T-helper 17 cell (primary cell): ENCODE results near the gene PTPN2. TPM values are rescaled to one million over a fixed set of nuclear protein-coding genes. Genes with fewer than 3 reads are reported as not detected.
"Not testable (repeated sequence)": the region's sequence is repeated elsewhere in the genome, so short reads cannot be mapped to it uniquely, and the experiment has no call there.

Source experiments
- ATAC-seq: fragments of 150-1000 bp; cut with Tn5 transposase; 2 replicates; pipeline ENCODE4 v1.10.0; 2021; ENCODE audit warnings: mild to moderate bottlenecking, moderate library complexity
- DNase-seq, 3 donors: peaks; one replicate each; pipeline versions ENCODE4 v3.0.0 to v3.0.0-alpha.2; 2020 to 2021
- H3K9me3 ChIP-seq: one replicate; pipeline ENCODE4 v1.7.0; 2013; ENCODE audit warnings: low read length, mild to moderate bottlenecking; ENCODE audit not compliant: control insufficient read depth, poor library complexity, severe bottlenecking
- H3K27ac Mint-ChIP-seq: one replicate; pipeline ENCODE4 v1.8.0; 2022; ENCODE audit warnings: mild to moderate bottlenecking, moderate library complexity, mixed read lengths
- H3K27me3 Mint-ChIP-seq: one replicate; pipeline ENCODE4 v1.8.0; 2022; ENCODE audit warnings: mixed read lengths
- H3K36me3 Mint-ChIP-seq: one replicate; pipeline ENCODE4 v1.8.0; 2022; ENCODE audit warnings: low read depth, mixed read lengths
- H3K4me1 Mint-ChIP-seq: one replicate; pipeline ENCODE4 v1.8.0; 2022; ENCODE audit warnings: mild to moderate bottlenecking, mixed read lengths
- H3K4me3 Mint-ChIP-seq: one replicate; pipeline ENCODE4 v1.8.0; 2022; ENCODE audit warnings: mild to moderate bottlenecking, moderate library complexity, mixed read lengths
- total RNA-seq, 4 donors: library from RNA in 2 of 4; stranded (reverse) in 2 of 4; gene quantifications; one replicate each; pipeline ENCODE4 v1.2.3 and lab custom pipeline; 2022 to 2026

Gene PTPN2
- total RNA-seq, 2 donors from 2014 or later, result 72.8 to 74.8 TPM

DNA sequence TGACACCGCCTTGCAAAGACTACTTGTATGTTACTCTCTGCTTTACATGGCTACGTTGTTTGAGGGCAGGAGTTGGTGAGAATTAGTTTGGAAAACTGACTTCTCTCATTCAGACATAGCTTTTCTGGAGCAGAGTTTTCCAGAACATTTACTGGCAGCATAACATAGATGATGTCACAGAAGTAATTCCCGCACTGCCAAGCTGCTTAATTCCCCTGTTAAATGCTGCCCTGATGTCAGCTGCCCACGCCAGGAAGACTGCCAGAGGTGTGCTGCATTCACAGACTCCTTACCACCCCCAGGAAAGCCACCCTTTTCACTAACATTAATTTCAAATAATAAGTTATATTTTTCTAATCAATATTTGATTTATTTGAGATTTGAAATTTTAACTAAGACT lies 24.7 kb upstream of the PTPN2 start:
- H3K27ac Mint-ChIP-seq, result no peak overlapping the region
- no peaks in the 10 kb centered on the region for H3K27me3 Mint-ChIP-seq
- H3K4me1 Mint-ChIP-seq, result peaks cover 6% of the 10 kb centered on the region
- no peak for ATAC-seq
- H3K9me3 ChIP-seq, result peaks cover 5% of the 10 kb centered on the region
- DNase-seq, result no peak
- H3K36me3 Mint-ChIP-seq, result no peaks in the 10 kb centered on the region
- H3K4me3 Mint-ChIP-seq, result no peak overlapping the region

DNA sequence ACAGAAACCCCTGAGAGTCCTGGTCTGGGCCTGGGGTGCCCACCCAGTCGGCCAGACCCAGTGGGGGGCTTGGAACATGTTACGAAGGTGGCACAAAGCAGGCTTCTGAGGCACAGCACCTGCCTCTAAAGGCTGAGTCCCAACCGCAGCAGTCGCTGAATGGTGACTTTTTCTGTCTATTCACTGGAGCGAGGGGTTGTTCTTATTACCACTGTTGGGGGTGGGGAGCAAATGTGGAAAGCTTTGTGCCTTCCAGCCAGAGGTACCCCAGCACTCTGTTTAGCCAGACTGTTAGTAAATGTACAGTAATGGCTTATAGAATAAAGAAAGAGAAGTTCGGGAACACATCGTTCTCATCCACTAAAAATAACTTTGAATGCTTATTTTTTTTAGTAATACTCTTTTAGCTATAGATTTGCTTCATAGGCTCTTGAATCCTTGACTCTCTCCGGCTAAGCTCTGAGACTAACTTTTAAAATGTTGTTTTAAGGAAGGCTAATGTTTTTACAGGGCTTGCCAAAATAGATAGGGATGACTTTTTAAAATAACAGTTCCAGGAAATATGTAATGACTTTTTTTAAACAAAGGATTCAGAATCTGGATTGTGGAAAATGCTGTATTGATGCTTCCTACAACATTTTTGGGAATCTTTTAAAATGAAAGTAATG lies 23.4 kb upstream of the PTPN2 start:
- Mint-ChIP-seq H3K27me3 (no peaks in the 10 kb centered on the region), H3K36me3 (no peaks in the 10 kb centered on the region), H3K4me1 (peaks cover 6% of the 10 kb centered on the region), H3K27ac (no peak overlapping the region), H3K4me3 (no peak overlapping the region)
- DNase-seq, result no peak
- no peak for ATAC-seq
- H3K9me3 ChIP-seq, result no peaks in the 10 kb centered on the region

DNA sequence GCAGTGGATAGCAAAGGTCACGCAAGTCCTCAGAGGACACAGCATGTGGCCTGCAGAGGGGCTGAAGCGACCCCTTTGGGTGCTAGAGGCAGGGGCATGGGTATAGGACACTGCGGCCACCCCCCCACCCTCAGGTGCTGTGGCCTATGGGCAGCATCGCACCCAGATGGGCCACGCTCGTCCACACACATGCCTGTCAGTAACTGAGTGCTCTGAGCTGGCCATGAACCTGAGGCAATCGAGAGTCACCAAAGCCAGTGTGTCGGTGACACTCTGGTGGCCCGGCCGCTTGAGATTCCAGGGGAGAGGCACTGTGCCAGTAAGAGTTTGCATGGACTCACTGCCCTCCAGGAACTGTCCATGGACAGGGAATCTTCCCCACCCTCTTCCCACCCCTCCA lies 22.7 kb upstream of the PTPN2 start:
- Mint-ChIP-seq H3K36me3 (no peaks in the 10 kb centered on the region), H3K27me3 (no peaks in the 10 kb centered on the region), H3K27ac (no peak overlapping the region), H3K4me1 (peaks cover 6% of the 10 kb centered on the region), H3K4me3 (no peak overlapping the region)
- no peak for ATAC-seq
- DNase-seq, result no peak
- no peaks in the 10 kb centered on the region for H3K9me3 ChIP-seq

DNA sequence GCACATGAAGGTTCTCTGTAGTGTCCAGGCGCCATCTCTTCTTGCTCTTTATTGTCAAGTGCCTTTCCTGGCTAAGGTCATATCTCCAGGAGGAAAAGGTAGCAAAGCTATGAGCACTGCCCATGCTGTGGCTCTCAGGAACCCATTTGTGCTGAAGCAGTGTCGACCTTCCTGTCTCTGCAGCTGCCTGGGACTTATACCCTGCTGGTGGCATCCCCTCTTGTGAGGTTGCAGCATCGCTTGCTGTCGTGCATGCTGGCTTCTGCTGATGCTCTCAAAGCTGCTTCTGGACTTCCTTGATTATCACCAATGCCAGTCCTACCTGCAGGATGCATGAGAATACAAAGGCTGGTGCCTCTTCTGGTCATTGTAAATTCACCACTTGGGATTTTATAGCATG lies 22.1 kb upstream of the PTPN2 start:
- DNase-seq, result no peak
- Mint-ChIP-seq H3K27me3 (no peaks in the 10 kb centered on the region), H3K36me3 (no peaks in the 10 kb centered on the region), H3K27ac (no peak overlapping the region), H3K4me1 (peaks cover 6% of the 10 kb centered on the region), H3K4me3 (no peak overlapping the region)
- no peak for ATAC-seq
- no peaks in the 10 kb centered on the region for H3K9me3 ChIP-seq

DNA sequence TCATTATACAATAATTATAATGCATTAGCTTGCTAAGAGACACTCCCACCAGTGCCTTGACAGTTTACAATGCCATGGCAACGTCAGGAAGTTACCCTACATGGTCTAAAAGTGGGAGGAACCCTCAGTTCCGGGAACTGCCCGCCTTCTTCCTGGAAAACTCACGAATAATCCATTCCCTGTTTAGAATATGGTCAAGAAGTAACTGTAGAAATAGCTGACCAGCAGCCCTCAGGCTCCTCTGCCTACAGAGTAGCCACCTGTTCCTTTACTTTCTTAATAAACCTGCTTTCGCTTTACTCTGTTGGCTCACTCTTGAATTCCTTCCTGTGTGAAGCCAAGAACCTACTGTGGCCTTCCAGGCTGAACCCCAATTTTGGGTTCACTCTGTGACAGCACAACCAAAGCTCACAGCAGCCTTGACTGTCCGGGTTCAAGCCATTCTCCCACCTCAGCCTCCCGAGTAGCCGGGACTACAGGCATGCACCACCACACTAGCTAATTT lies 20.0 kb upstream of the PTPN2 start:
- Mint-ChIP-seq H3K36me3 (no peaks in the 10 kb centered on the region), H3K4me3 (peak overlapping the region; percentile 77), H3K27ac (peak overlapping the region; percentile 70), H3K27me3 (no peaks in the 10 kb centered on the region), H3K4me1 (peaks cover 4% of the 10 kb centered on the region)
- no peak for DNase-seq
- H3K9me3 ChIP-seq, result no peaks in the 10 kb centered on the region
- peak; percentile 55 for ATAC-seq

DNA sequence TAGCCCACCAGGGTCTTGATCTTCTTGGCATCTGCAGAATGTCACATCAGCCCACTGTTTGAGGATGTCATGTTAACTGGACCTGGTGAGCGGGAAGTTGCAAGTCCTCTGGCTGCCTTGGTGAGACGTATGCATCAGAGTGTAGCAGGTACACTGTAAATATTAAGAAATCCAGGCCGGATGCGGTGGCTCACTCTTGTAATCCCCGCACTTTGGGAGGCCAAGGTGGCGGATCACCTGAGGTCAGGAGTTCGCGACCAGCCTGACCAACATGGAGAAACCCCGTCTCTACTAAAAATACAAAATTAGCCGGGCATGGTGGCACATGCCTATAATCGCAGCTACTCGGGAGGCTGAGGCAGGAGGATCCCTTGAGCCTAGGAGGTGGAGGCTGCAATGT lies 17.2 kb upstream of the PTPN2 start:
- DNase-seq, H3K27me3 Mint-ChIP-seq, H3K4me1 Mint-ChIP-seq: not testable (repeated sequence)

DNA sequence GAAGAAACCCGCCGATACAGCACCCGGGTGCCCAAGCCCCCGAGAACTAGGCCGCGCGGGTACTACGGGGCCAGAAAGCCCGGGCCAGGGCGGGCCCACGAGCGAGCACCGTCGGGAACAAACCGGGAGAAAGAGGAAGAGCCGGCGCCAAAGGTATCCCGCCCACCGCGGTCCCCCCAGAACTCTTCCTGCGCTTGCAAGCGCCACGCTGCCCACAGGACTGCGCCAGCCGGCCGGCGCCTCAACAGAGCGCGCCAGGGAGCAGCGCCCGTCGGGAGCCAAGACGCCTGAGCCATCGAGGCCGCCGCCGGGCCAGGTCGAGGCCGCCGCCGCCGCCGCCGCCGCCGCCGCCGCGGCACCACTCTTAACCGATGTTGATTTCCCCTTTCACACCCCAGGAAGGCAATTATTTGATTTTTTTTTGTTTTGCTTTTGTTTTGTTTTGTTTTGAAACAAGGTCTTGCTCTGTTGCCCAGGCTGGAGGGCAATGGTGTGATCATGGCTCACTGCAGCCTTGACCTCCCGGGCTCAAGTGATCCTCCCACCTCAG lies 12.8 kb upstream of the PTPN2 start:
- Mint-ChIP-seq H3K4me3 (peak overlapping the region; percentile 74), H3K27me3 (peaks cover 12% of the 10 kb centered on the region)
- H3K36me3 Mint-ChIP-seq, H3K9me3 ChIP-seq, H3K27ac Mint-ChIP-seq, DNase-seq, H3K4me1 Mint-ChIP-seq: not testable (repeated sequence)
- peak; percentile 68 for ATAC-seq

More for the DNA sequence above, 17.2 kb upstream of the PTPN2 start:
- not testable (repeated sequence) for H3K36me3 Mint-ChIP-seq, H3K4me3 Mint-ChIP-seq, ATAC-seq, H3K27ac Mint-ChIP-seq, H3K9me3 ChIP-seq

DNA sequence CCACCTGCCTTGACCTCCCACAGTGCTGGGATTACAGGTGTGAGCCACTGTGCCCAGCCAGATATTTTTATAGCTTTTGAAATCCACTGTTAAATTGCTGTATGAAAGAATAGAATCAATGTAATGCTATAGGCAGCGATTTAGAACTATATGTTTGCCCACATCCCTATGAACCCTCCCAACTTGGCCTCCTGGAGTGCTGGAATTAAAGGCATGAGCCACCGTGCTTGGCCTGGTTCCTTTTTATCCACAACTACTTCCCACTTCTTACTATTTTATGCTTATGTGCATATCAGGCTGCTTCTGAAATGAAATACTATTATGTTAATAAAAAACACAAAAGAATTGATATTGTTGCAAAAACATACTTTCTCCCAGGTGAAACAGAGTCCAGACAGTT lies 11.6 kb upstream of the PTPN2 start:
- DNase-seq (no peak), ATAC-seq (no peak)
- H3K36me3 Mint-ChIP-seq, result peaks cover 3% of the 10 kb centered on the region
- H3K27me3 Mint-ChIP-seq, result peaks cover 12% of the 10 kb centered on the region
- peaks cover 6% of the 10 kb centered on the region for H3K4me1 Mint-ChIP-seq
- no peaks in the 10 kb centered on the region for H3K9me3 ChIP-seq
- H3K27ac Mint-ChIP-seq, result no peak overlapping the region
- no peak overlapping the region for H3K4me3 Mint-ChIP-seq

DNA sequence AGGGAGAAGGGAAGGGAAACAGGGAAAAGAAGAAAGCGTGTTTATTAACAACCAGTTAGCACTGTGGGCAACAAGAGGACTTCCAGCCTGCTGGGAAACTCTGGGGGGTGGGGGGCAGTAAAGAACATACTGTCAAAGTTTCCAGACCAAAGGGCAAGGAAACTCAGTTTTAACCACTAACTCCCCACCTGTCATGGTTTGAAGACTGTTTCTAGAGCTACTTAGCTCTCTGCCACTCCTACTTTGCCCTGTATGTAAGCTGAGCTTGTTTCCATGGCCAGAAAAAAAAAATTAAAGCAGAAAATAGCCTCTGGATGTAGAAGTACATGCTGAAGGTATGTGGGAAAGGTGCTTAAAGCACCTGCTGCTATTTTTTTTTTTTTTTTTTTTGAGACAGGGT lies 11.0 kb upstream of the PTPN2 start:
- no peaks in the 10 kb centered on the region for H3K9me3 ChIP-seq
- H3K4me3 Mint-ChIP-seq, result no peak overlapping the region
- no peak overlapping the region for H3K27ac Mint-ChIP-seq
- H3K4me1 Mint-ChIP-seq, result peaks cover 6% of the 10 kb centered on the region
- peaks cover 12% of the 10 kb centered on the region for H3K27me3 Mint-ChIP-seq
- H3K36me3 Mint-ChIP-seq, result peaks cover 3% of the 10 kb centered on the region
- DNase-seq (no peak), ATAC-seq (no peak)

DNA sequence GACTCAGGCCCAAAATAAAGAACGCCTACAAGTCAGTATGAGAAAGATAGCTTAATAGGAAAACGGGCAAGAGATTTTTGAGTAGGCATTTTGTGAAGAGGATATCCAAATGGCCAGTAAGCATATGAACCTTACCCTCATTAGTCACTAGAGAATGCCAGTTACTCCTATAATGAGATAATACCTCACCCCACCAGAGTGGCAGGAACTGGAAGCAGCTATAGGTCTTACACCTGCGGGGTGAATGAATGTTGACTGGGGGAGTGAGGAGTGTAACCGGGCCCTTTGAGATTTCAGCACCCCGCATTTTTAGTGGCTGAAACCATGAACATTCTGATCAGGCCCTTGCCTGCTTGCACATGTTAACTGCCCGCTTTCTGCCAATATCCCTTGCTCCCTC lies 7.5 kb upstream of the PTPN2 start:
- peaks cover 3% of the 10 kb centered on the region for H3K36me3 Mint-ChIP-seq
- H3K27ac Mint-ChIP-seq, result no peak overlapping the region
- peaks cover 9% of the 10 kb centered on the region for H3K4me1 Mint-ChIP-seq
- no peaks in the 10 kb centered on the region for H3K9me3 ChIP-seq
- DNase-seq (no peak), ATAC-seq (no peak)
- no peak overlapping the region for H3K4me3 Mint-ChIP-seq
- H3K27me3 Mint-ChIP-seq, result peaks cover 12% of the 10 kb centered on the region

DNA sequence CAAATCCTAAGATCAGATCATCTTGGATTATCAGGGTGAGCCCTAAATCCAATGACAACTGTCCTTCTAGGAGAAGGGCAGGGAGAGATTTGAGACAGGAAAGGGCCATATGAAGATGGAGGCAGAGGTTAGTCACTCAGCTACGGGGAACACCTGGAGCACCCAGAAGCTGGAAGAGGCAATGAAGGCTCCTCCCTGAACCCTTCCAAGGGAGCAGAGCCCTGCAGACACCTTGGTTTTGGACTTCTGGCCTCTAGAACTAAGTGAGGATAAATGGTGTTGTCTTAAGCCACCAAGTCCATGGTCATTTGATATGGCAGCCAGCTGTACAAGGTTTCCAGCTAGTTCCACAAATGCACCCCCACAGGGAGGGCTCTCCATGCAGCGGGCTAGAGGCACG lies 6.9 kb upstream of the PTPN2 start:
- H3K4me1 Mint-ChIP-seq, result peaks cover 9% of the 10 kb centered on the region
- DNase-seq (no peak), ATAC-seq (no peak)
- no peak overlapping the region for H3K27ac Mint-ChIP-seq
- H3K36me3 Mint-ChIP-seq, result peaks cover 3% of the 10 kb centered on the region
- H3K27me3 Mint-ChIP-seq, result peaks cover 12% of the 10 kb centered on the region
- no peak overlapping the region for H3K4me3 Mint-ChIP-seq
- no peaks in the 10 kb centered on the region for H3K9me3 ChIP-seq

DNA sequence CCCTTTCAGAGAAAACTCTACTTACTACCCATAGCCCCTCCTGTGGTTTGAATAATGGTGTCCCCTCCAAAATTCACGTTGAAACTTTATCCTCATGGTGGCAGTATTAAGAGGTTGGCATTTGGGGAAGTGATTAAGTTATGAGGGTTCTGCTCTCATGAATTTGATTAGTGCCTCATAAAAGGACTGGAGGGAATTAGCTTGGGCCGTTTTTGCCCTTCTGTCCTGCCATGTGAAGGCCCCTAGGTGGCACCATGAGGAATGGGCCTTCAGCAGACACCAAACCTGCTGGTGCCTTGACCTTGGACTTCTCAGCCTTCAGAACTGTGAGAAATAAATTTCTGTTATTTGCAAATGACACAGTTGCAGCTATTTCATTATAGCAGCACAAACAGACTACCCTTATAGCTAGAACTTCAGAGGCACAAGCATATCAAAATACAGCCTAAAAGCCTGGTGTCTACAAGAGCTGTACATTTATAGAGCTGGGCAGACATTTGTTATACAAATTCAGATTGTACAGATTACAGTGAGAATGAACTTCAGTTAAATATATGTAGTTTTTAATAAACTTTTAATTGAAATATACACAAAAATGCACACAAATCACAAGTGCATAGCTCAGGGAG lies 2.6 kb upstream of the PTPN2 start:
- H3K9me3 ChIP-seq, result no peaks in the 10 kb centered on the region
- Mint-ChIP-seq H3K27me3 (no peaks in the 10 kb centered on the region), H3K4me1 (peaks cover 19% of the 10 kb centered on the region), H3K36me3 (peaks cover 5% of the 10 kb centered on the region), H3K27ac (peak overlapping the region; percentile 29), H3K4me3 (no peak overlapping the region)
- ATAC-seq (no peak), DNase-seq (no peak)

DNA sequence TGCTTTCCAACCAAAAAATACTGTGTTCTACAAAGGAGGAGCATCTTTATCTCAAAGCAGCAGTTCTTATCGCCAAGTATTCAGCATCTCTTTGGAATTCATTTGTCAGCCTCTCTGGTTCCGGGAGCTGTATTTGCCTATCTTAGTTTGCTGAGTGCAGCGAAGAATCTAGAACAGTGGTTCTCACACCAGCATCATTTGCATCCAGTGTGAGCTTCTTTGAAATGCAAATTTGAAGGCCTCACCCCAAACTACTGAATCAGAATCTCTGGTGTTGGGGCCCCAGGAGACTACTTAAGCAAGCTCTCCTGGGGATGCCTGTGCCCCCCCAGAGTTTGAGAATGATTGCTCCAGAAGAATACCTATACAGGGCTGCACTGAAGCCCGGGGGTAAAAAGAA lies 1.5 kb upstream of the PTPN2 start:
- H3K9me3 ChIP-seq, result no peaks in the 10 kb centered on the region
- Mint-ChIP-seq H3K4me1 (peaks cover 31% of the 10 kb centered on the region), H3K27ac (peak overlapping the region; percentile 96), H3K4me3 (peak overlapping the region; percentile 89), H3K36me3 (peaks cover 8% of the 10 kb centered on the region), H3K27me3 (no peaks in the 10 kb centered on the region)
- ATAC-seq, result no peak
- no peak for DNase-seq
